Hepatocyte (in vitro differentiated cells): ENCODE measurements around the gene GREM2.

ENCODE experiments used
- EZH2 ChIP-seq: fragments of 200-600 bp; sonication (generic); IDR thresholded peaks from 2 replicates; pipeline ENCODE4 v1.6.1; 2016; ENCODE audit warnings: antibody characterized with exemption, mild to moderate bottlenecking, borderline replicate concordance
- EZH2phosphoT487 ChIP-seq: fragments of 200-600 bp; sonication (generic); IDR thresholded peaks from one replicate; pipeline ENCODE4 v1.6.1; 2018; ENCODE audit warnings: antibody characterized with exemption, mild to moderate bottlenecking, low read depth, moderate library complexity; ENCODE audit not compliant: unreplicated experiment, severe bottlenecking
- TF ChIP-seq, protein P1 (sequence below): fragments of 200-600 bp; sonication (generic); IDR thresholded peaks from 2 replicates; pipeline ENCODE4 v1.5.1; 2016; ENCODE audit warnings: antibody characterized with exemption, mild to moderate bottlenecking; ENCODE audit not compliant: poor library complexity

DNA sequence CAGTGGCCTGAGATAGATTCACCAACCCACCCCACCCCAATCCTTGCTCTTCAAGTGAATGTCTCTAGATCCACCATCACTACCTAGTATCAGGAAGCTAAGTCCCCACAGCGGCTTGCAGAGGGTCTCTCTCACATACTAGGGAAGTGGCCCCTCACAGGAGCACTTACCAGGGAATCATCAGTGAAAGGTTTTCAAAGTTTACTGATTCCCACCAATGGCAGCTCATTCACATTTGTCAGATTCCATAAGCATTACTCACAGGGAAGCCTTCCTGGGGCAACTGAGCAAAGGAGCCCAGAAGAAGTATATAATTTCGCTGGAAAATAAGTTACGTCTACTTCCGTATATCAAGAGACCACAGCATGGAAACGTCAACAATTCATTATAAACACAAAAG is 120.8 kb downstream of the GREM2 start:
- TF ChIP-seq, protein P1, sequence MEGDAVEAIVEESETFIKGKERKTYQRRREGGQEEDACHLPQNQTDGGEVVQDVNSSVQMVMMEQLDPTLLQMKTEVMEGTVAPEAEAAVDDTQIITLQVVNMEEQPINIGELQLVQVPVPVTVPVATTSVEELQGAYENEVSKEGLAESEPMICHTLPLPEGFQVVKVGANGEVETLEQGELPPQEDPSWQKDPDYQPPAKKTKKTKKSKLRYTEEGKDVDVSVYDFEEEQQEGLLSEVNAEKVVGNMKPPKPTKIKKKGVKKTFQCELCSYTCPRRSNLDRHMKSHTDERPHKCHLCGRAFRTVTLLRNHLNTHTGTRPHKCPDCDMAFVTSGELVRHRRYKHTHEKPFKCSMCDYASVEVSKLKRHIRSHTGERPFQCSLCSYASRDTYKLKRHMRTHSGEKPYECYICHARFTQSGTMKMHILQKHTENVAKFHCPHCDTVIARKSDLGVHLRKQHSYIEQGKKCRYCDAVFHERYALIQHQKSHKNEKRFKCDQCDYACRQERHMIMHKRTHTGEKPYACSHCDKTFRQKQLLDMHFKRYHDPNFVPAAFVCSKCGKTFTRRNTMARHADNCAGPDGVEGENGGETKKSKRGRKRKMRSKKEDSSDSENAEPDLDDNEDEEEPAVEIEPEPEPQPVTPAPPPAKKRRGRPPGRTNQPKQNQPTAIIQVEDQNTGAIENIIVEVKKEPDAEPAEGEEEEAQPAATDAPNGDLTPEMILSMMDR = no peak
- TF ChIP-seq EZH2phosphoT487 (no peak), EZH2 (no peak)
